ENCODE data around the gene TMEM236.

DNA sequence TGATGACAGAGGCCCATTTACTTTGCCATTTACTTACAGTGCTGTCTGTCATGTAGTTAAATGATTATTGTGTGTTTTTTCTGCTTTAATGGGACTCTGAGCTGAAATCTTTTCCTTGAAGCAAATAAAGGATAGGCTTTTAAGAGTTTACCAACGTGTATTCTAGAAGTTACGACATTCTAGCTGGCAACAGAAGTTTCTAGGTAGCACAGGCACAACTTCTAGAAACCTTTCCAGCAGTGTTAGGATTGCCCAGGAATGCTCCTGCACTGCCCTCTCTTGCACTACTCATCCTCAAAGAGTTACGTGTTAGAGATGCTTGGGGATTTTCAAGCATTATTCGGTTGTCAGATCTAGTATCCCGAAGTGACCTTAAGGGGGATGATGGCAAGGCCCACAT lies 42.5 kb upstream of the TMEM236 start:
- TF ChIP-seq EZH2 (IDR thresholded peaks at IDR 0.05; ENCODE audit: low read length, unreplicated experiment) (no peak), CTCF (conservative IDR thresholded peaks at IDR 0.05; ENCODE audit: low read depth, low read length) (no peak), EZH2phosphoT487 (IDR thresholded peaks at IDR 0.05; ENCODE audit: borderline replicate concordance, low read length) (no peak)
